HepG2 (cell line): ENCODE results near the gene SLC9A5. TPM values are rescaled to one million over a fixed set of nuclear protein-coding genes. Genes with fewer than 3 reads are reported as not detected.

Source experiments
- HDAC1 ChIP-seq: sonication (generic); formaldehyde crosslinking; IDR thresholded peaks from 2 replicates; pipeline ENCODE4 v1.5.1; 2020; ENCODE audit warnings: mild to moderate bottlenecking, missing genetic modification reagents
- LCORL ChIP-seq, 2 experiments: fragments of 450-650 bp in 1 of 2; sonication (generic) in 1 of 2; formaldehyde crosslinking in 1 of 2; IDR thresholded peaks; 2 replicates each; pipeline versions ENCODE4 v1.5.0 to v1.6.1; 2017 to 2020; ENCODE audit warnings: antibody characterized with exemption in 1 of 2, missing genetic modification reagents in 1 of 2
- MTERF4 ChIP-seq: sonication (generic); formaldehyde crosslinking; IDR thresholded peaks from 2 replicates; pipeline ENCODE4 v1.8.0; 2023; ENCODE audit warnings: mild to moderate bottlenecking, missing genetic modification reagents
- POLR2AphosphoS2 ChIP-seq: IDR thresholded peaks from 2 replicates; pipeline ENCODE4 v1.6.1; 2011; ENCODE audit warnings: low read depth, low read length, improper control_type of control experiment
- THAP8 ChIP-seq: sonication (generic); formaldehyde crosslinking; IDR thresholded peaks from 2 replicates; pipeline ENCODE4 v1.5.1; 2020; ENCODE audit warnings: missing genetic modification reagents, mild to moderate bottlenecking, borderline replicate concordance
- THRA ChIP-seq: sonication (generic); formaldehyde crosslinking; IDR thresholded peaks from 2 replicates; pipeline ENCODE4 v1.4.0; 2020; ENCODE audit warnings: missing genetic modification reagents, borderline replicate concordance
- ZBTB40 ChIP-seq, 2 experiments: fragments of 450-650 bp in 1 of 2; sonication (generic) in 1 of 2; formaldehyde crosslinking in 1 of 2; IDR thresholded peaks; 2 replicates each; pipeline versions ENCODE4 v1.6.1 to v1.8.0; 2016 to 2022; ENCODE audit warnings: antibody characterized with exemption in 1 of 2, mild to moderate bottlenecking in 1 of 2, missing genetic modification reagents in 1 of 2
- polyA plus RNA-seq, 8 experiments: library from polyadenylated mRNA; depleted of rRNA in 3 of 8; stranded (reverse) in 7 of 8; unstranded in 1 of 8; fragments of >200 nt; fragmentation: Illumina TruSeq in 4 of 8; extraction: Trizol in 4 of 8; gene quantifications; 2 replicates each; pipeline versions ENCODE4 v1.2.1 to v1.2.3, GENCODE V29; 2011 to 2016; ENCODE audit warnings: low read depth in 4 of 8, missing spikeins in 1 of 8, mixed read lengths in 1 of 8; ENCODE audit not compliant: insufficient read depth in 1 of 8
- total RNA-seq, 5 experiments: library from RNA; depleted of rRNA; stranded (reverse); fragments of >200 nt; fragmentation: Illumina TruSeq; extraction: Trizol; gene quantifications; 2 replicates each; pipeline ENCODE4 v1.2.3, GENCODE V29; 2016; ENCODE audit warnings: low read depth in 1 of 5
- TF ChIP-seq, protein P1 (sequence below): sonication (generic); formaldehyde crosslinking; IDR thresholded peaks from 2 replicates; pipeline ENCODE4 v1.5.0; 2020; ENCODE audit warnings: missing genetic modification reagents, mild to moderate bottlenecking, borderline replicate concordance
- TF ChIP-seq, protein P2 (sequence below), 2 experiments: sonication (generic) in 1 of 2; formaldehyde crosslinking in 1 of 2; IDR thresholded peaks; 2 replicates each; pipeline versions ENCODE4 v1.5.1 to v1.6.1; 2011 to 2020; ENCODE audit warnings: borderline replicate concordance in 1 of 2, low read depth in 1 of 2, low read length in 1 of 2, mild to moderate bottlenecking in 1 of 2, missing genetic modification reagents in 1 of 2, moderate library complexity in 1 of 2

SLC9A5 gene
- total and polyA plus RNA-seq, 2 of the 13 experiments (the other 11 are each of a cell fraction or from before 2014, with no cell fraction given): 0.58 to 1.4 TPM

GRCh38 chr16:67247192-67248072 lies 1.3 kb upstream of the SLC9A5 start, which contains the start of gene FHOD1 (continued):
- TF ChIP-seq ZBTB40 (IDR thresholded peaks at IDR 0.05) (no peak), ZBTB40 (CRISPR knock-in tag; IDR thresholded peaks at IDR 0.05) (peak; percentile 43; the same call in 1 of the 2 replicates), HDAC1 (CRISPR knock-in tag) (peak; percentile 96), LCORL (IDR thresholded peaks at IDR 0.05) (no peak), LCORL (CRISPR knock-in tag; IDR thresholded peaks at IDR 0.05) (peak; percentile 69), THRA (CRISPR knock-in tag) (peak; percentile 40; the same call in 1 of the 2 replicates), THAP8 (CRISPR knock-in tag) (0 out of 2 replicates have a peak, but pooled peaks have one; percentile 44), POLR2AphosphoS2 (no peak), MTERF4 (CRISPR knock-in tag) (peak; percentile 68; the same call in 1 of the 2 replicates)
- TF ChIP-seq, protein P1, sequence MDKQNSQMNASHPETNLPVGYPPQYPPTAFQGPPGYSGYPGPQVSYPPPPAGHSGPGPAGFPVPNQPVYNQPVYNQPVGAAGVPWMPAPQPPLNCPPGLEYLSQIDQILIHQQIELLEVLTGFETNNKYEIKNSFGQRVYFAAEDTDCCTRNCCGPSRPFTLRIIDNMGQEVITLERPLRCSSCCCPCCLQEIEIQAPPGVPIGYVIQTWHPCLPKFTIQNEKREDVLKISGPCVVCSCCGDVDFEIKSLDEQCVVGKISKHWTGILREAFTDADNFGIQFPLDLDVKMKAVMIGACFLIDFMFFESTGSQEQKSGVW (CRISPR knock-in tag): no peak
- TF ChIP-seq, protein P2, sequence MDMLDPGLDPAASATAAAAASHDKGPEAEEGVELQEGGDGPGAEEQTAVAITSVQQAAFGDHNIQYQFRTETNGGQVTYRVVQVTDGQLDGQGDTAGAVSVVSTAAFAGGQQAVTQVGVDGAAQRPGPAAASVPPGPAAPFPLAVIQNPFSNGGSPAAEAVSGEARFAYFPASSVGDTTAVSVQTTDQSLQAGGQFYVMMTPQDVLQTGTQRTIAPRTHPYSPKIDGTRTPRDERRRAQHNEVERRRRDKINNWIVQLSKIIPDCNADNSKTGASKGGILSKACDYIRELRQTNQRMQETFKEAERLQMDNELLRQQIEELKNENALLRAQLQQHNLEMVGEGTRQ (IDR thresholded peaks at IDR 0.05; ENCODE audit: low read depth, low read length): no peak
- TF ChIP-seq, protein P2 (CRISPR knock-in tag; IDR thresholded peaks at IDR 0.05; ENCODE audit: borderline replicate concordance): peak; percentile 42; the same call in 1 of the 2 replicates
